Superior temporal gyrus (tissue), 1 donor: ENCODE data around the gene NAPB.
"Not testable (repeated sequence)": the region's sequence is repeated elsewhere in the genome, so short reads cannot be mapped to it uniquely, and the experiment has no call there.

Experiments used
- DNase-seq: peaks from one replicate; pipeline ENCODE4 v3.0.0-alpha.2; 2016; ENCODE audit errors: extremely low spot score

Gene NAPB

DNA sequence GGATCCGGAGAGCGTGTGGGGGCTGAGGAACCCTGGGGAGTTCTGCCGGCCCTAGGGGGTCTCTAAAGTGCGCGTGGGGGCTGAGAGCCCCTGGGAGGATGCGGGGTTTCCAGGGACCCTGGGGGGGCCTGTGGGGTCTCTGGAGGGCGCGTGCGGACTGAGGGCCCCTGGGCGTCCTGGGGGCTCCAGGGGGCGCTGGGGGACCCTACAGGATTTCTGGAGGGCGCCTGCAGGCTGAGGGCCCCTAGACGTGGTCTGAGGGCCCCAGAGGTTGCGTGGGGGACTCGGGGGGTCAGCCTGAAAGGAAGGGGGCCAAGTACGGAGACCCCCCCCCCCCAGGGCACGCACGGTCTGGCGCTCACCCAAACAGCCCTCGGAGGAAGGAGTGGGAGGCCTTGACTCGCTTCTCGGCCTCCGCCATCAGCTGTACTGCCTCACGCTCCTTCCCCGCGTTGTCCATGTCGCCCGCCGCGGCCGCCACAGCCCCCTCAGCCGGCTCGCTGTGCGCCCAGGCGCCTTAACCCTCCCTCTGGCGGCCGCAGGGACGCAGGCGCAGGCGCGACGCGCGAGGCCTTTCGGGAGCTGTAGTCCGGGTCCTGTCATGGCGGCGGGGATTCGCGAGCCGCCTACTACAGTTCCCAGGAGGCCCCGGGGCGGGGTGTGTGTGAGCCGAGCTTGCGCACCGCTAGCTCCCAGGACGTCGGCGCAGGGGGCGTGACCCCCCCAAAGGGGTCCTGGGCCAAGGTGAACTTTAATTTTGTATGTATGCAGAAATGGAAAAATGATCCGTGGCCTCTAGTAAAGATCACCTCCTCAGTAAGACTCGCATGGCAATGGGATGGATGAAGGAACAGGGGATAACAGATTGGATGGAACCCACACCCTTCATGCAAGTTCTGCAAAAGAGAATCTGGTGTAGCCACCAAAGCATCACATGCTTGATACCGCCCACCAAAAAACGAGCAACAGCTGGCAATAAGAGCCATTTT lies at the start of gene NAPB:
Gene NAPB (minus strand): TSS at position 546 of the 989 bp plus-strand sequence. CDS start 86 bp downstream, at position 460.
- peak; percentile 96 for DNase-seq

DNA sequence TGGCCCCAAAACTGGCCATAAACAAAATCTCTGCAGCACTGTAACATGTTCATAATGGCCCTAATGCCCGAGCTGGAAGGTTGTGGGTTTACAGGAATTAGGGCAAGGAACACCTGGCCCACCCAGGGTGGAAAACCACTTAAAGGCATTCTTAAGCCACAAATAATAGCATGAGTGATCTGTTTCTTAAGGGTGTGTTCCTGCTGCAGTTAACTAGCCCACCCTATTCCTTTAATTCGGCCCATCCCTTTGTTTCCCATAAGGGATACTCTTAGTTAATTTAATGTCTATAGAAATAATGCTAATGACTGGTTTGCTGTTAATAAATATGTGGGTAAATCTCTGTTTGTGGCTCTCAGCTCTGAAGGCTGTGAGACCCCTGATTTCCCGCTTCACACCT lies 45.7 kb upstream of the NAPB start:
- not testable (repeated sequence) for DNase-seq

GRCh38 chr20:23461180-23461579 lies 39.9 kb upstream of the NAPB start:
- DNase-seq = no peak

DNA sequence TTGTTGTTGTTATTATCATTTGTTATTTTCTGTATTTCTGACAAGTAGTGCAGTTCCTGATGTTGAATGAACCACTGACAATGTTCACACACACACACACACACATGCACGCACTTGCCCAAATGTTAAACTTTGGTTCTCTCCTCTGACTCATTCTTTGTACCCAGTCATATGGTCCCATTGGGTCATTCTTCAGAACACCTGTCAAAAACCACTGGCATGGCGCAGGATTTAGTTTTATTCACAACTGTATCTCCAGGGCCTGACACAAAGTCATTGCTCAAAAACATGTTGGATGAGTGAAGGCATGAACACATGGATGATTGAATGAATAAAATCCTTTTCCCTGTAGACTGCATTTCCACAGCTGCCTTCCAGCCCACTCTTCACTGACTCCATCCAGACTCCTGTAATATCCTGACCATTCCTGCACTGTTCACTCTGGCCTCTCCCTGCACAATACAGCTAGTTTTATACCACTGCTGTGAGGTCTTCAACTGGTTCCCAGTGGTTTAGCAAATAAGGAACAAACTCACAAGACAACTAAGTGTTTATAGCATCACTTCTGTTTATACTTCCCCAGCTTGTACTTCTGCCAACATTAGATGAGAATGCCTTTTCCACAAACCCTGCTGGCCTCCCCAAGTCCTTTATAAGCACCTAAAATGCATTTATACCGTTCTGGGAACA lies 38.3 kb upstream of the NAPB start:
- DNase-seq = no peak

DNA sequence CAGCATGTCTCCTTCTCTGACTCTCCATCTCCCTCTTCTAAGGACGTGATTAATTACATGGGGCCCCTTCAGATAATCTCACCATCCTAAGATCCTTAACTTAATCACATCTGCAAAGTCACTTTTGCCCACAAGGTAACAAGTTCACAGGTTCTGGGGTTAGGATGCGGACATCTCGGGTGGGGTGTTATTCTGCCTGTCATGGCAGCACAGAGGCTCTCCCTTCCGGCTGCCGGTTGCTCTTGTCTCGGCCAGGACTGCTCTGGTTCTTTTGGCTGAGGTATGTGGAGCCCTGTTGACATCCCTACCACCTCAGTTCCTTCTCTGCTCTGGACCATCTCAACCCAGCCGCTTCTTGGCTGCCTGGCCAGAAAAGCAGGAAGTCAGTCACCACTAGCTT lies 35.6 kb upstream of the NAPB start:
- DNase-seq = no peak

GRCh38 chr20:23456409-23456808 lies 35.1 kb upstream of the NAPB start:
- no peak for DNase-seq

DNA sequence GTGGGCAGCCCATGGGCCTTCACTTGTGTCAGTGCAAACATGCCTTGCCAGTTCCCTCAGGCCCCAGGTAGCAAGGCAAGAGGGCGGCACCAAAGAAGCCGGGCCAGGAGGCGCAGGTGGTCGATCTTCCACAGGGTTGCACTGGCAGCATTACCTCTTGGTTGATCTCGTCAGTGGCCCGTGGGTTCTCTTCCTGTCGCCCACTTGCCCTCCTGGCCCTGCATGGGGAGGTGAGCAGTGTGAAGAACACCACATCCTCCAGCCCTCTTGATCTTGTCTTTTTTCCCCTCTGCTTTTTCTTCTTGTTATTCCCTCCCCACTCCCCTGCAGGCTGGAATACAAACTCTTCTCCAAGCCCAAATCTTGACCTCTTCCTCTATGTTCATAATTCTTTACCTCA lies 34.4 kb upstream of the NAPB start:
- DNase-seq = no peak

DNA sequence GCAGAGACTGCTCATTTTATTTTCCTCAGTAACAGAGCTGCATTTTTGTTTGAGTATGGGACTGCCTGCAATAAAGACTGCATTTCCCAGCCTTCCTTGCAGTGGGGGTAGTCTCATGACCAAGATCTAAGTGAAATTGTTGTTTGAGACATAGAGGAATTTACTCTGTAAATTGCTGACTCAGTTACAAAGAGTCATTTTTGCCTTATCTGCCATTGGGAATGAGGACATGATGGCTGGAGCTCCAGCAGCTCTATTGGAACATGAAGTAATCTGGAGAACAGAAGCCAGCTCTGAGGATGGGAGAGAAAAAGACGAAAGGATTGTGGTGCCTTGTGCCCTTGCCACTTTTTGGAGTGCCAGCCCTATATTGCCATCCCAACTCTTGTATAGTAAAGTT lies 33.5 kb upstream of the NAPB start:
- DNase-seq = no peak

GRCh38 chr20:23453549-23454543 lies 32.6 kb upstream of the NAPB start:
- no peak for DNase-seq

DNA sequence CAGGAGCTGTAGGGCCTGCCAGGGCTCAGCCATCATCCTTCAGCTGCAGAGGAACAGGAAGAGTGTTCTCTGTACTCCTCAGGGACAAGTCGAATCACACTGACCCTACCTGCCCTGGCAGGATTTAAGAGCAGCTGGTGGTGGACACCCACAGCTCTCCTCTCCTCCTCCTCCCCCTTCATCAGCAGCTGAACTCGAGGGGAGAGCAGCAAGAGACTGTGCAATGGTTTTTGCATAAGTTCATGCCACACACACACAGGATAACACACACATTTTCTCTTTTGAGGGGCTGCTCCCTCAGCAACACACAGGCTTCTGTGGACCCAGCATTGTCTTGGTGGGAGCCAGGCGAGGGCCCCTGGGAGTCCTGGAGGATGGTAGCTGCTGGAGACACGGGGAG lies 31.5 kb upstream of the NAPB start, which contains the start of gene CST11:
Gene CST11 (minus strand): TSS at position 101 of the 400 bp plus-strand sequence. CDS start 65 bp downstream, at position 36.
- no peak for DNase-seq

- no peak for DNase-seq
These were observed 30.7 kb upstream of the NAPB start for GRCh38 chr20:23451956-23452487.

- no peak for DNase-seq
These were observed 29.6 kb upstream of the NAPB start for GRCh38 chr20:23450877-23451276.

GRCh38 chr20:23449421-23449820 lies 28.1 kb upstream of the NAPB start:
- DNase-seq = no peak

DNA sequence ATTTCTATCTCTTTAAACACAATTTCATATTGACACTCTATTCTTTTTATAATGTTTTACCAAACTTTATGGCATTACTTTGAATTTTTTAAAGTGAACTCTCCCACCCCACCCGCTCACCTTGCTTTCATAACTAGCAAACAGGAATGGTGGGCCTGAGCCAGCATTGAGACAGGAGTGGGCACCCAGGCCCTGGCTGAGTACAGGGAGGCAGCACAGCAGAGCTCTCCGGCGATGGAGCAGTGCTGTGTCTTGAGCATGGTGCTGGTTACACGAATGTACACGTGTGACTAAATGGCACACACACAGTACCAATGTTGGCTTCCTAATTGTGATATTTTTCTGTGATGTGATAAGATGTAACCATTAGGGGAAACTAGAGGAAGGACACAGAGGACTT lies 26.9 kb upstream of the NAPB start:
- DNase-seq = no peak

DNA sequence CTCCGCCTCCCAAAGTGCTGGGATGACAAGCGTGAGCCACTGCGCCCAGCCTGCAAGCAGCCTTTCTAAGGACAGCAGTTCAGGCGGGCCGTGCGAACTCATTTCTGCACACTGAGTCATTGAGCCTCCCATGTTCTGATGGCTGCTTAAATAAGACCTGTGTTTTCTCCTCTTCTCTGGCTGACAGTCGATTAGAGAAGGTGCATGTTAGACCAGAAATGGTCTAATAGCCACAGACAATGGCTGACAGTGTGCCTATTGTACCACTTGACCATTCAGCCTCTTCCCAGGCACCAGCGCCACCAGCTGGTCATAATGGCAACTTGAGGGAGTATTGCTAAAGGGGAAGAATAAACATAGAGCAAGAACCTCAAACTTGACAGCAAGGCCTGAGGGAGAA lies 25.2 kb upstream of the NAPB start:
- peak; percentile 90 for DNase-seq

DNA sequence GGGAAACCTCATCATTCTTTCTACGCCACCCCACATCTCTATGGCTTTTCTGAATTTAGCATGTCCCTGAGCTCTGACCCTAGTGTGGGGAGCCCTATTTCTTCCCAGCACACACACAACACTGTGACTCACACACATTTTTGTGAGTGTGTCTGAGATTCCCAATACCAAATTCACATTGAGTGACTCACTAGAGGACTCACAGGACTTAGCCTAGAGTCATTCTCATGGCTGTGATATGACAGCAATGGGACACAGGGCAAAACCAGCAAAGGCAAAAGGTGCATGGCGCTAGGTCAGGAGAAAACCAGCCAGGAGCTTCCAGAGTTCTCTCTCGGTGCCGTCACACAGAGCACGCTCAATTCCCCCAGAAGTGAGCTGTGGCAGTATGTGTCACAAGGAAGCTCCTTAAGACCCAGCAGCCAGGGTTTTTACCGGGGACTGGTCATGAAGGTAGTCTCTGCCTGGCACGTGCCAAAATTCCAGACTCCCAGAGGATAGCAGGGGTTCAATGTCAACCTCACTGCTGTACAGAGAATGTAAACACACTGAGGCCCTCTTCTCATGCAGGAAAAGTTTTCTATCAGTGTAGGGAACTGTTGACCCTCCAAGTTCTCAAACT lies 24.4 kb upstream of the NAPB start:
- DNase-seq = no peak

DNA sequence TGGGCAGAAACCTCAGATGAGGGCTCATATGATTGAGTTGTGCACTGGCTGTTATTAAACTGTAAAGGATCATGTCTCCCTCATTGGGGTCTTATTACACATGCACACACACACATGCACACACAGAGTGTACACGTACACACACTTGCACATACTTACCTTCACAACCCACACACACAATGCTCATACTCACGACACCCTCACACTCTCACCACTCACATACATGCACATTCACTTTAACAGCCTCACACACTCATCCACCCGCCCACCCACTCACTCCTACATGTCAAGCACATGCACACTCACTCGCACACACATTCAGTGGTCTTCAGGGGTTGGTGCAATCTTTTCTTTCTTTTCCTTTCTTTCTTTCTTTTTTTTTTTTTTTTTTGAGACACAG lies 23.6 kb upstream of the NAPB start:
- no peak for DNase-seq

DNA sequence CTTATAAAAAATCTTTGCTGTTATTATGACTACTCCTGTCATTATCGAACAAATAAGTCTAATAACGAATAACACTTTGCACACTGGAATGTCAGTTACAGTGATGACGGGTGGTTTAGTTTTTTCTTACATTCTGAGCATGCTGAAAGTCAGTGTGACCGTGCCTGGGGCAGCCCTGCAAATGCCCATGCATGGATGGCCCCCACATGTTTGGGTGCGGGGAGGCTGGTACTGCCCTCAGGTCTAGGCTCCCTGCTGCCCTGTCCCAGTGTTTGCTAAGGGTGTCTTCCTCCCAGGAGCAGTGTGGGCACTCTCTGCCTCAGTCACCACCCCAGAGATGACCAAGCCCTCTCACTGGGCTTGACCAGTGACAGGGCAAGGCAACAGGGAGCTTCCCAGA lies 21.1 kb upstream of the NAPB start:
- DNase-seq = no peak

- DNase-seq = peak; percentile 92
These were observed 20.6 kb upstream of the NAPB start for GRCh38 chr20:23441850-23442313.

- DNase-seq = no peak
These were observed 18.7 kb upstream of the NAPB start for GRCh38 chr20:23440004-23440403.

DNA sequence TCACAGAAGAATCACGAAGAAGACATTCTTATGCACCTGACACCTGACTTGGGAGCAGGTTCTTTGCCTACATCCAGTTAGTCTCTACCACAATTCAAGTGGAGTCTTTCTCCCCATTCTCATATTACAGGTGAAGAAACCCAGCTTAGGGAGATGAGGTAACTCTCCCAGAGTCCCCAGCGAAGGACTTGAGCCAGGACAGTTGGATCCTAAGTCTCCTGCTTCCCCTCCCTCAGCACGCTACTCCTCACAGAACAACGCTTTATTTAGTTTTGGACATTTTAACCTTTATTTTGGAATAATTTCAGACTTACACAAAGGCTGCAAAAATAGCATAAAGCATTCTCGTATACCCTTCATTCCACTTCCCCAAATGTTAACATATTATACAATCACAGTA lies 17.4 kb upstream of the NAPB start:
- no peak for DNase-seq
